22Rv1 (cell line): ENCODE measurements around the gene MTURN.

Experiments used
- ZFX ChIP-seq: fragments of 450-650 bp; IDR thresholded peaks from 2 replicates; pipeline ENCODE4 v1.6.1; 2017; ENCODE audit warnings: antibody characterized with exemption, borderline replicate concordance
- TF ChIP-seq, protein P1 (sequence below): fragments of 450-650 bp; IDR thresholded peaks from 2 replicates; pipeline ENCODE4 v1.5.1; 2017; ENCODE audit warnings: mild to moderate bottlenecking

DNA sequence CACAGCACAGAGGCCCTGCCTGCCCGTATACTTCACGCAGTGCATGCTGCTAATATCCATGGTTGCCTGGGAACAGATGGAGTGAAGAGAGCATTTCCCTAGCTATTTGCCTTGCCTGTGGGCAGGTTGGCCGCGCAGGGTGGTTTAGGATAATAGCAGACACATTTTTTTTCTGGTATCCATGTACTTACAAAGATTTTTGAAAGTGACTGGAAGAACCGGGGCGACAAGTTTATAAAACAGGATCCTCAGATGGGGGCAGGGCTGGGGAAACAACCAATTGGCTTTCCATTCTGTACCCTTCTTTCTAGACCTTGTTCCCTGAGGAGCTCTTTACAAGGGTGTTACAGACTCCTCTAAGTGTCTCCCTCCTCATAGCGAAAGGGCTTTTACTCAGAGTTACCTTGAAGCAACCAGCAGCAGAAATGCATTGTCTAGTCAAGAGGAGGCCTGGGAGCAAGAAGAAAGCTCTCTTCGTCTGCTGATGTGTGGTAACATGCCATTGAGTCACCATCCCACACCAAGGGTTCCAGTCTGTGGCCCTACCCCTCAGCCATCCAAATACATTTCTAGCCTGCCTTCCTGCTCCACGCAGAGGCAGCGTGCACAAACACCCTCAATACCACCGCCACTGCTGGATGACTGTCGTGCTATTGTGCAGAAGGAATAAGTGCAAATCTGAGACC, 31.5 kb downstream of the MTURN start:
- TF ChIP-seq, protein P1, sequence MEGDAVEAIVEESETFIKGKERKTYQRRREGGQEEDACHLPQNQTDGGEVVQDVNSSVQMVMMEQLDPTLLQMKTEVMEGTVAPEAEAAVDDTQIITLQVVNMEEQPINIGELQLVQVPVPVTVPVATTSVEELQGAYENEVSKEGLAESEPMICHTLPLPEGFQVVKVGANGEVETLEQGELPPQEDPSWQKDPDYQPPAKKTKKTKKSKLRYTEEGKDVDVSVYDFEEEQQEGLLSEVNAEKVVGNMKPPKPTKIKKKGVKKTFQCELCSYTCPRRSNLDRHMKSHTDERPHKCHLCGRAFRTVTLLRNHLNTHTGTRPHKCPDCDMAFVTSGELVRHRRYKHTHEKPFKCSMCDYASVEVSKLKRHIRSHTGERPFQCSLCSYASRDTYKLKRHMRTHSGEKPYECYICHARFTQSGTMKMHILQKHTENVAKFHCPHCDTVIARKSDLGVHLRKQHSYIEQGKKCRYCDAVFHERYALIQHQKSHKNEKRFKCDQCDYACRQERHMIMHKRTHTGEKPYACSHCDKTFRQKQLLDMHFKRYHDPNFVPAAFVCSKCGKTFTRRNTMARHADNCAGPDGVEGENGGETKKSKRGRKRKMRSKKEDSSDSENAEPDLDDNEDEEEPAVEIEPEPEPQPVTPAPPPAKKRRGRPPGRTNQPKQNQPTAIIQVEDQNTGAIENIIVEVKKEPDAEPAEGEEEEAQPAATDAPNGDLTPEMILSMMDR: no peak
- no peak for TF ChIP-seq ZFX
